Measurements from ENCODE around the gene MTR. TPM values are rescaled to one million over a fixed set of nuclear protein-coding genes. Genes with fewer than 3 reads are reported as not detected.
"Not testable (repeated sequence)": the region's sequence is repeated elsewhere in the genome, so short reads cannot be mapped to it uniquely, and the experiment has no call there.

The MTR gene
- total RNA-seq, 2 donors from 2014 or later, result 31.3 to 39.8 TPM

DNA sequence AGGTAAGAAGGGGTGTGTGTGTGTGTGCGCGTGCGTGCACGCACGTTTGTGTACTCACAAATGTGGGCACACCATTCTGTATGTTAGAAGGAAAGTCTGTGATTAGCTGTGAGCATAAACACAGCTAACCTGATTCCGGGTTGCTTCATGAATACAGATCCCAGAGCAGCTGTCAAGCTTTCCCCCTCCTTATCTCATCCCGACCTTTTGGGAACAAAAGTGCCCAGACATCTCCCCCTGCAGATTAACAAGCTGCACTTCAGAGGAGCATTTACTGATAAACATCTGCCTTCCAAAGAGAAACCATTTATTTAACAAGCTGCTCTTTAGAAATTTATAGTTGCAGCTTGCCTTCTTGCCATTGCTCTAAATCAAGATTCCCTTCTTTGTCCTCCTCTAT, 112.1 kb downstream of the MTR start:
- Histone ChIP-seq H3K27me3 (replicated peaks; ENCODE audit: insufficient read depth) (no peaks in the 10 kb centered on the region), H3K4me3 (no peak overlapping the region), H3K36me3 (no peaks in the 10 kb centered on the region), H3K4me1 (ENCODE audit: control insufficient read depth in 1 of 2, low read depth in 2 of 2) (no peaks in the 10 kb centered on the region), H3K27ac (no peak overlapping the region), H3K9me3 (no peaks in the 10 kb centered on the region)
- no peak for ATAC-seq (ENCODE audit: insufficient number of reproducible peaks, low FRiP score, low read depth)
- DNase-seq (ENCODE audit: low spot score), result no peak
- no peak for TF ChIP-seq CTCF (IDR thresholded peaks at IDR 0.05)

GRCh38 chr1:236908669-236909068, 113.6 kb downstream of the MTR start:
- ATAC-seq (ENCODE audit: insufficient number of reproducible peaks, low FRiP score, low read depth), result no peak
- Histone ChIP-seq H3K4me3 (no peak overlapping the region), H3K4me1 (ENCODE audit: control insufficient read depth in 1 of 2, low read depth in 2 of 2) (no peaks in the 10 kb centered on the region), H3K36me3 (no peaks in the 10 kb centered on the region), H3K27ac (no peak overlapping the region), H3K27me3 (replicated peaks; ENCODE audit: insufficient read depth) (no peaks in the 10 kb centered on the region), H3K9me3 (no peaks in the 10 kb centered on the region)
- no peak for DNase-seq (ENCODE audit: low spot score)
- TF ChIP-seq CTCF (IDR thresholded peaks at IDR 0.05), result no peak

- DNase-seq (ENCODE audit: low spot score); H3K27me3 ChIP-seq (replicated peaks; ENCODE audit: insufficient read depth); ATAC-seq (ENCODE audit: insufficient number of reproducible peaks, low FRiP score, low read depth); H3K9me3 ChIP-seq; H3K27ac ChIP-seq; H3K36me3 ChIP-seq; H3K4me3 ChIP-seq; H3K4me1 ChIP-seq (ENCODE audit: control insufficient read depth in 1 of 2, low read depth in 2 of 2): not testable (repeated sequence)
These were observed 116.0 kb downstream of the MTR start for GRCh38 chr1:236911047-236911446.

- no peaks in the 10 kb centered on the region for H3K27me3 ChIP-seq (replicated peaks; ENCODE audit: insufficient read depth)
- no peak for ATAC-seq (ENCODE audit: insufficient number of reproducible peaks, low FRiP score, low read depth)
- no peak for DNase-seq (ENCODE audit: low spot score)
- no peak for TF ChIP-seq CTCF (IDR thresholded peaks at IDR 0.05)
- H3K9me3 ChIP-seq, result peaks cover 2% of the 10 kb centered on the region
- H3K36me3 ChIP-seq, result no peaks in the 10 kb centered on the region
- H3K27ac ChIP-seq, result no peak overlapping the region
- H3K4me3 ChIP-seq, result no peak overlapping the region
- H3K4me1 ChIP-seq (ENCODE audit: control insufficient read depth in 1 of 2, low read depth in 2 of 2), result no peaks in the 10 kb centered on the region
These were observed 118.4 kb downstream of the MTR start for GRCh38 chr1:236913371-236914037.

DNA sequence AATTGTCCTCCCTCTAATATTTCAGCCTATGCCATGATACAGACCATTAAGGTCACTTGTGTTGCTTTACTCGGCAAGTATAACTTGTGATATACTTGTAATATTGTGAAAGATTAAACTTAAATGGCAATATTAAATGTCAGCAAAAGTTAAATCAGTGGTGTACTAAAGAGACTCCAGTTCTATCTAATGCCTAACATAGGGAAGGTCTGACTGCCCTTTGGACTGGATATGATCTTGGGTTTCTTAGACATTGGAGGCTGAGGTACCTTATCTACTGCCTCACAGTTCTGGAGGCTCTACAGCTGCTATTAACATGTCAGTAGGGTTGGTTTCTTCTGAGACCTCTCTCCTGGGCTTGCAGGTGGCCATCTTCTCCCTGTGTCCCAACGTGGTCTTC, 119.3 kb downstream of the MTR start:
- H3K27me3 ChIP-seq (replicated peaks; ENCODE audit: insufficient read depth), result no peaks in the 10 kb centered on the region
- DNase-seq (ENCODE audit: low spot score), result no peak
- no peak overlapping the region for H3K4me3 ChIP-seq
- no peaks in the 10 kb centered on the region for H3K36me3 ChIP-seq
- no peak for TF ChIP-seq CTCF (IDR thresholded peaks at IDR 0.05)
- no peak for ATAC-seq (ENCODE audit: insufficient number of reproducible peaks, low FRiP score, low read depth)
- peaks cover 2% of the 10 kb centered on the region for H3K9me3 ChIP-seq
- H3K27ac ChIP-seq, result no peak overlapping the region
- no peaks in the 10 kb centered on the region for H3K4me1 ChIP-seq (ENCODE audit: control insufficient read depth in 1 of 2, low read depth in 2 of 2)

Measured in thoracic aorta (tissue), 2 donors.